Breast epithelium (tissue), 4 donors: ENCODE measurements around the gene CCDC91. TPM values are rescaled to one million over a fixed set of nuclear protein-coding genes. Genes with fewer than 3 reads are reported as not detected.

Source experiments
- DNase-seq, 2 donors: peaks; one replicate each; pipeline ENCODE4 v3.0.0-alpha.2; 2019; ENCODE audit warnings: low spot score in 2 of 2
- H3K27ac ChIP-seq, 2 donors: fragments of 200-600 bp; sonication (generic) in 1 of 2; one replicate each; pipeline ENCODE4 v1.5.1; 2016 to 2019; ENCODE audit warnings: mild to moderate bottlenecking in 1 of 2
- H3K27me3 ChIP-seq, 2 donors: fragments of 200-600 bp; sonication (generic) in 1 of 2; one replicate each; pipeline versions ENCODE4 v1.5.1 to v1.6.0; 2017 to 2019; ENCODE audit warnings: control low read depth in 1 of 2, mild to moderate bottlenecking in 1 of 2
- H3K36me3 ChIP-seq: fragments of 200-600 bp; one replicate; pipeline ENCODE4 v1.5.1; 2019
- H3K4me1 ChIP-seq, 2 donors: fragments of 200-600 bp; sonication (generic); one replicate each; pipeline ENCODE4 v1.5.1; 2016 to 2019; ENCODE audit warnings: control low read depth in 1 of 2
- H3K4me3 ChIP-seq, 3 donors: fragments of 200-600 bp; sonication (generic); 1 replicate in 2 of 3; 2 replicates in 1 of 3; pipeline ENCODE4 v1.5.1; 2016 to 2019; ENCODE audit warnings: mild to moderate bottlenecking in 3 of 3, moderate library complexity in 2 of 3
- H3K9me3 ChIP-seq, 2 donors: fragments of 200-600 bp; sonication (generic) in 1 of 2; one replicate each; pipeline ENCODE4 v1.5.1; 2016 to 2019; ENCODE audit warnings: control low read depth in 1 of 2
- POLR2A ChIP-seq: fragments of 450-650 bp; IDR thresholded peaks from one replicate; pipeline ENCODE4 v1.6.1; 2016; ENCODE audit warnings: antibody characterized with exemption, mild to moderate bottlenecking, moderate library complexity
- POLR2AphosphoS5 ChIP-seq, 3 donors: sonication (generic); formaldehyde crosslinking; IDR thresholded peaks; one replicate each; pipeline ENCODE4 v1.6.1; 2017; ENCODE audit warnings: antibody characterized with exemption in 3 of 3
- intact Hi-C: fragments of 100-400 bp; cut with DNase I; formaldehyde crosslinking; loops from one replicate; pipeline ENCODE4 v1.15.1; 2023; ENCODE audit warnings: low total_unique reads
- total RNA-seq, 3 donors: library from RNA; depleted of rRNA; stranded (reverse); fragments of >200 nt; gene quantifications; one replicate each; pipeline ENCODE4 v1.1.0, GENCODE V29; 2016
- TF ChIP-seq, protein P1 (sequence below), 3 donors: fragments of 450-650 bp; IDR thresholded peaks; one replicate each; pipeline ENCODE4 v1.5.1; 2016 to 2017; ENCODE audit warnings: antibody characterized with exemption in 3 of 3, mild to moderate bottlenecking in 3 of 3, moderate library complexity in 3 of 3

The CCDC91 gene
- total RNA-seq, 3 donors from 2014 or later: 45.9 to 68.9 (median 48.8) TPM

DNA sequence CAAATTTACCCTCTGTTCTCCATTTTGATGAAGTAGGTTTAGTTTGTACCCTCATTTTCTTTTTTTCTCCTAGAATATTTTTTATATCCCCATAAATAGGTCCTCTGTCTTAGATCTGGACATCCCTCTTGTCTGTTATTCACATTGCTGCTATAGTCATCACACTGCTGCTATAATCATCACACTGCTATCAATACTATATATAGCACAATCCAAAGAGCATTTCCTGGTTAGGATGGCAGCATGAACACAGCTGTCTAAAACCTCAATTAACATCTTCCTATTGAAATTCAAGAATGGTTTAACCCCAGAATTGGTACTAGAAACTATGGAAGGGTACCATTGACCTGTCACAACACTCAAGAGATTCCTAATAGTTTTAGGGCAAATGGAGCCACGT lies 27.6 kb upstream of the CCDC91 start:
- Histone ChIP-seq H3K27me3 (no peaks in the 10 kb centered on the region), H3K4me1 (no peaks in the 10 kb centered on the region), H3K36me3 (no peaks in the 10 kb centered on the region), H3K4me3 (no peak overlapping the region), H3K9me3 (no peaks in the 10 kb centered on the region), H3K27ac (no peak overlapping the region)
- no peak for TF ChIP-seq POLR2A
- no peak for TF ChIP-seq POLR2AphosphoS5 (IDR thresholded peaks at IDR 0.05)
- TF ChIP-seq, protein P1, sequence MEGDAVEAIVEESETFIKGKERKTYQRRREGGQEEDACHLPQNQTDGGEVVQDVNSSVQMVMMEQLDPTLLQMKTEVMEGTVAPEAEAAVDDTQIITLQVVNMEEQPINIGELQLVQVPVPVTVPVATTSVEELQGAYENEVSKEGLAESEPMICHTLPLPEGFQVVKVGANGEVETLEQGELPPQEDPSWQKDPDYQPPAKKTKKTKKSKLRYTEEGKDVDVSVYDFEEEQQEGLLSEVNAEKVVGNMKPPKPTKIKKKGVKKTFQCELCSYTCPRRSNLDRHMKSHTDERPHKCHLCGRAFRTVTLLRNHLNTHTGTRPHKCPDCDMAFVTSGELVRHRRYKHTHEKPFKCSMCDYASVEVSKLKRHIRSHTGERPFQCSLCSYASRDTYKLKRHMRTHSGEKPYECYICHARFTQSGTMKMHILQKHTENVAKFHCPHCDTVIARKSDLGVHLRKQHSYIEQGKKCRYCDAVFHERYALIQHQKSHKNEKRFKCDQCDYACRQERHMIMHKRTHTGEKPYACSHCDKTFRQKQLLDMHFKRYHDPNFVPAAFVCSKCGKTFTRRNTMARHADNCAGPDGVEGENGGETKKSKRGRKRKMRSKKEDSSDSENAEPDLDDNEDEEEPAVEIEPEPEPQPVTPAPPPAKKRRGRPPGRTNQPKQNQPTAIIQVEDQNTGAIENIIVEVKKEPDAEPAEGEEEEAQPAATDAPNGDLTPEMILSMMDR (IDR thresholded peaks at IDR 0.05): no peak
- intact Hi-C loops: no loop called here
- DNase-seq: no peak

DNA sequence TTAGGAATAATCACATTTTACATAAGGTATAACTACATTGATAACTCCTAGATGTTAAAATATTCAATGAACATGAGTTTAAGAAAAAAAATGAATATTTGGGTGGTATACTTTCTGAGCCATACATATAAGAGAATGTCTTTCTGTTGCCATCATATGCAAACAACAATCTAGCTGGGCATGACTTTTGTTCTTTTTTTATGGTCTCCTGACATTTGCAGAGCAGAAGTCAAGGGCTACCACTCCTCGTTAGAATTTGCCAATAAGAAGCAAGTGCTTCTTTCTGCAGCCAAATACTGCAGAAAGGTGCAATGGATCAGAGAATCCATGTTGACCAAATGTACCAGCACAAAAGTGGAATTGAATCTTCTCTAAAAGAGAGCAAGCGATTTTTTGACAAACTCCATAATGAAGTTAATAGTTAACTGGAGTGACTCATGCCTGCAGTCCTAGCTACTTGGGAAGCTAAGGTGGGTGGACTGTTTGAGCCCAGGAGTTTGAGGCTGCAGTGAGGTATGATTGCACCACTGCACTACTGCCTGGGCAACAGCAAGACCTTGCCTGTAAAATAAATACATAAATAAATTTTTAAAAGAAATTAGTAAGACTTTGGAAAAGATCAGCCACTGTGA lies 25.5 kb upstream of the CCDC91 start:
- H3K27me3 ChIP-seq: no peaks in the 10 kb centered on the region
- DNase-seq: no peak
- no peak overlapping the region for H3K4me3 ChIP-seq
- TF ChIP-seq POLR2A: no peak
- intact Hi-C loops: no loop called here
- H3K27ac ChIP-seq: no peak overlapping the region
- H3K36me3 ChIP-seq: no peaks in the 10 kb centered on the region
- H3K9me3 ChIP-seq: no peaks in the 10 kb centered on the region
- no peaks in the 10 kb centered on the region for H3K4me1 ChIP-seq

DNA sequence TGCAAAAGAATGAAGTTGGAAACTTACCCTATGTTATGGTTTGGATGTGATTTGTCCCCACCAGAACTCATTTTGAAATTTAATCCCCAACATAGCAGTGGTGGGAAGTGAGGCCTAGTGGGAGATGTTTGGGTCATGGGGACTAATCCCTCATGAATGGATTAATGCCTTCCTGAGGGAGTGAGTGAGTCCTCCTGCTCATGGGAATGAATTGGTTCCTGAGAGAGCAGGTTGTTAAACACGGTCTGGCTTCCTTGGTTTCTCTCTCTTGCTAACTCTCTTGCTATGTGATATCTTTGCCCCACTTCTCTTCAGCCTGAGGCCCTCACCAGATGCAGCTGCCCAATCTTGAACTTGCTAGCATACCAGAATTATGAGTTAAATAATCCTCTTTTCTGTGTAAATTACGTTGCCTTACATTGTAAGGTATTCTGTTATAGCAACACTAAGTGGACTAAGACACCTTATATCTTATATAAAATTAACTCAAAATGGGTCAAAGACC lies 22.2 kb upstream of the CCDC91 start:
- H3K4me3 ChIP-seq: no peak overlapping the region
- intact Hi-C loops: no loop called here
- H3K27me3 ChIP-seq: no peaks in the 10 kb centered on the region
- DNase-seq: no peak
- no peaks in the 10 kb centered on the region for H3K9me3 ChIP-seq
- no peaks in the 10 kb centered on the region for H3K4me1 ChIP-seq
- TF ChIP-seq POLR2AphosphoS5 (IDR thresholded peaks at IDR 0.05) (no peak), POLR2A (no peak)
- TF ChIP-seq, protein P1 (IDR thresholded peaks at IDR 0.05): no peak
- H3K27ac ChIP-seq: no peak overlapping the region
- H3K36me3 ChIP-seq: no peaks in the 10 kb centered on the region

DNA sequence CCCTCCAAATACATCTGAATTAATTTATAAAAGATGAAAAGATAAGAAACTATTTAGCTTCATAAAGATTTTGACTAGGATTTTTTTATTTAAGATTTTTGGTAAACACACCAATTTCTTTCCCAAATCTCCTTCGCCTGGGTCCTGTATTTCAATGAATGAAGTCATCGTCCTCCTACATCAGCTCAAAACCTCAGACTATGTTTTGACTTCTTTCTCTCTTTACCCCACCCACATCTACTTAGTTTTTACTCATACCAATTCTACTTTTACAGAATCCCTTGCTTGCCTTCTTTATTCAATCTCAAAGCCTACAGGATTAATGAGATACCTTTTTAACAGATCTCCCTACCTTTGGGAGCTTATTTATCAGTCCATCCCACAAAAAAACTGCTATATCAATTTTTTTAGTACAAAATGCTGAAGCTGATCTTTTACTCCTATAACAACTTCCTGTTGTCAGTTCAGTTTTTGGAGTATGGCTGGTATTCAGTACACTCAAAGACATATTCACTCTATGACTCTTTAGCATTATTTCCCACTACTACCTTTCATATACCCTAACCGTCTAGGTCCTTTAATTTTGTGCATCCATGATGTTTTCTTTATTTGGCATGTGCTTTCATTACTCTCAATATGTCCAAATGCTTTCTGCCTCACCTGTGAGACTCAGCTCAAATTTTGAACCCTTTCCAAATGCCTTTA lies 18.7 kb upstream of the CCDC91 start:
- no peak for DNase-seq

DNA sequence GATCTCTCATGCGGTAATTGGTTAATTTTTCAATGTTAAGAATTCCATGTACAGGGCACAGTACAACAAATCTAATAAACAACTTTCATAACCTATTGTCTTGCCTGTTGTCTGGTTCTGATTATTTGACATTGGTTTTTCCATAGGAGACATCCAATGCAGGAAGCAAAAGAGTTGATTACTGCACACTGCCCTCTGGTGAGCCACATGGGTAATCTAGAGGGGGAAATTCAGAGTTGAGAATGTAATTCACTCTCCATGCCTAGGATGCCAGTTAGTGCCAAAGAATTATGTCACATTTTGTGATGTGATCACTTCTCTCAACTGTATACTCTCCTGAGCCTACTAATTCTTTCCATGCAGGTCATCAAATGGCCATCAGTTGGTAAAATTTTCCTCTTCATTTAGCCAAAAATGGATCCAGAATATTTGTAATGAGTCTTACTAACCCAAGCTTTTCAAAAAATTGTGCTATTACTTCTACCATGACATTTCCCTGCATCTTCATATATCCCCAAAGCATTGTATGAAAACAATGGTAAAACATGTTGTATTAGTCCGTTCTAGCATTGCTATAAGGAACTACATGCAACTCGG lies 17.7 kb upstream of the CCDC91 start:
- no peak for DNase-seq
- H3K36me3 ChIP-seq: no peaks in the 10 kb centered on the region
- no peaks in the 10 kb centered on the region for H3K4me1 ChIP-seq
- intact Hi-C loops: no loop called here
- H3K27ac ChIP-seq: no peak overlapping the region
- H3K4me3 ChIP-seq: no peak overlapping the region
- no peak for TF ChIP-seq POLR2A
- TF ChIP-seq, protein P1 (IDR thresholded peaks at IDR 0.05): peak in 2 of 3 donors; percentile 34 to 40
- no peaks in the 10 kb centered on the region for H3K9me3 ChIP-seq
- no peaks in the 10 kb centered on the region for H3K27me3 ChIP-seq

More for the DNA sequence above, 18.7 kb upstream of the CCDC91 start:
- Histone ChIP-seq H3K9me3 (no peaks in the 10 kb centered on the region), H3K36me3 (no peaks in the 10 kb centered on the region), H3K27ac (no peak overlapping the region), H3K4me1 (no peaks in the 10 kb centered on the region), H3K27me3 (no peaks in the 10 kb centered on the region), H3K4me3 (no peak overlapping the region)
- intact Hi-C loops: no loop called here
- TF ChIP-seq POLR2A: no peak
- TF ChIP-seq POLR2AphosphoS5 (IDR thresholded peaks at IDR 0.05): no peak
- TF ChIP-seq, protein P1 (IDR thresholded peaks at IDR 0.05): no peak
